ENCODE measurements around the gene PKD1. TPM values are rescaled to one million over a fixed set of nuclear protein-coding genes. Genes with fewer than 3 reads are reported as not detected.

PKD1 gene
- total RNA-seq, 1 experiment from 2014 or later, result 72.8 TPM

- no peak overlapping the region for H3K9ac ChIP-seq (ENCODE audit: low read length)
- H4K20me1 ChIP-seq (ENCODE audit: insufficient read depth, low read depth, low read length), result peaks cover 6% of the 10 kb centered on the region; the same call in 1 of the 2 replicates
- no peak overlapping the region for H3K4me3 ChIP-seq (ENCODE audit: low read length)
- H3K4me2 ChIP-seq (ENCODE audit: low read depth, low read length, poor library complexity, severe bottlenecking), result no peak overlapping the region
- H2AFZ ChIP-seq (ENCODE audit: low read length), result no peak overlapping the region
- no peaks in the 10 kb centered on the region for H3K79me2 ChIP-seq (ENCODE audit: low read length)
- peaks cover 16% of the 10 kb centered on the region for H3K4me1 ChIP-seq (ENCODE audit: low read length)
- 0 out of 2 replicates have a peak, but pooled peaks cover 4% of the 10 kb centered on the region for H3K36me3 ChIP-seq (ENCODE audit: insufficient read depth, low read length)
- no peak overlapping the region for H3K27ac ChIP-seq (ENCODE audit: low read length)
- H3K27me3 ChIP-seq (ENCODE audit: low read length), result no peaks in the 10 kb centered on the region
- no peaks in the 10 kb centered on the region for H3K9me2 ChIP-seq (replicated peaks; ENCODE audit: insufficient read depth, low read length)
- no peaks in the 10 kb centered on the region for H3K9me3 ChIP-seq (ENCODE audit: low read length)
- DNase-seq, result peak; percentile 85
These were observed 44.7 kb downstream of the PKD1 start for GRCh38 chr16:2090777-2091546.

GRCh38 chr16:2090481-2090776 lies 45.3 kb downstream of the PKD1 start:
- Histone ChIP-seq H3K27ac (ENCODE audit: low read length) (no peak overlapping the region), H3K4me3 (ENCODE audit: low read length) (no peak overlapping the region), H3K9me2 (replicated peaks; ENCODE audit: insufficient read depth, low read length) (no peaks in the 10 kb centered on the region), H2AFZ (ENCODE audit: low read length) (no peak overlapping the region), H3K79me2 (ENCODE audit: low read length) (no peaks in the 10 kb centered on the region), H3K9ac (ENCODE audit: low read length) (no peak overlapping the region), H3K36me3 (ENCODE audit: insufficient read depth, low read length) (0 out of 2 replicates have a peak, but pooled peaks cover 4% of the 10 kb centered on the region), H4K20me1 (ENCODE audit: insufficient read depth, low read depth, low read length) (peaks cover 6% of the 10 kb centered on the region; the same call in 1 of the 2 replicates), H3K4me2 (ENCODE audit: low read depth, low read length, poor library complexity, severe bottlenecking) (no peak overlapping the region), H3K9me3 (ENCODE audit: low read length) (no peaks in the 10 kb centered on the region), H3K4me1 (ENCODE audit: low read length) (peaks cover 21% of the 10 kb centered on the region), H3K27me3 (ENCODE audit: low read length) (no peaks in the 10 kb centered on the region)
- DNase-seq, result no peak

GRCh38 chr16:2089706-2090480 lies 45.8 kb downstream of the PKD1 start:
- Histone ChIP-seq H3K4me2 (ENCODE audit: low read depth, low read length, poor library complexity, severe bottlenecking) (no peak overlapping the region), H3K27ac (ENCODE audit: low read length) (no peak overlapping the region), H3K4me1 (ENCODE audit: low read length) (peaks cover 24% of the 10 kb centered on the region), H3K9ac (ENCODE audit: low read length) (no peak overlapping the region), H3K79me2 (ENCODE audit: low read length) (no peaks in the 10 kb centered on the region), H2AFZ (ENCODE audit: low read length) (no peak overlapping the region), H3K9me3 (ENCODE audit: low read length) (no peaks in the 10 kb centered on the region), H3K4me3 (ENCODE audit: low read length) (no peak overlapping the region), H3K36me3 (ENCODE audit: insufficient read depth, low read length) (0 out of 2 replicates have a peak, but pooled peaks cover 4% of the 10 kb centered on the region), H3K9me2 (replicated peaks; ENCODE audit: insufficient read depth, low read length) (no peaks in the 10 kb centered on the region), H3K27me3 (ENCODE audit: low read length) (no peaks in the 10 kb centered on the region), H4K20me1 (ENCODE audit: insufficient read depth, low read depth, low read length) (peaks cover 6% of the 10 kb centered on the region; the same call in 1 of the 2 replicates)
- no peak for DNase-seq

GRCh38 chr16:2088759-2089358 lies 46.8 kb downstream of the PKD1 start:
- H3K79me2 ChIP-seq (ENCODE audit: low read length), result no peaks in the 10 kb centered on the region
- H3K36me3 ChIP-seq (ENCODE audit: insufficient read depth, low read length), result 0 out of 2 replicates have a peak, but pooled peaks cover 4% of the 10 kb centered on the region
- H2AFZ ChIP-seq (ENCODE audit: low read length), result no peak overlapping the region
- no peak overlapping the region for H3K4me3 ChIP-seq (ENCODE audit: low read length)
- H3K9me2 ChIP-seq (replicated peaks; ENCODE audit: insufficient read depth, low read length), result no peaks in the 10 kb centered on the region
- no peak for DNase-seq
- H3K9me3 ChIP-seq (ENCODE audit: low read length), result no peaks in the 10 kb centered on the region
- H3K9ac ChIP-seq (ENCODE audit: low read length), result no peak overlapping the region
- H3K4me1 ChIP-seq (ENCODE audit: low read length), result peaks cover 24% of the 10 kb centered on the region
- peaks cover 6% of the 10 kb centered on the region; the same call in 1 of the 2 replicates for H4K20me1 ChIP-seq (ENCODE audit: insufficient read depth, low read depth, low read length)
- no peak overlapping the region for H3K27ac ChIP-seq (ENCODE audit: low read length)
- no peaks in the 10 kb centered on the region for H3K27me3 ChIP-seq (ENCODE audit: low read length)
- no peak overlapping the region for H3K4me2 ChIP-seq (ENCODE audit: low read depth, low read length, poor library complexity, severe bottlenecking)

- DNase-seq, result no peak
- Histone ChIP-seq H3K79me2 (ENCODE audit: low read length) (no peaks in the 10 kb centered on the region), H3K9me2 (replicated peaks; ENCODE audit: insufficient read depth, low read length) (no peaks in the 10 kb centered on the region), H4K20me1 (ENCODE audit: insufficient read depth, low read depth, low read length) (peaks cover 6% of the 10 kb centered on the region; the same call in 1 of the 2 replicates), H3K27ac (ENCODE audit: low read length) (no peak overlapping the region), H3K36me3 (ENCODE audit: insufficient read depth, low read length) (0 out of 2 replicates have a peak, but pooled peaks cover 4% of the 10 kb centered on the region), H3K4me2 (ENCODE audit: low read depth, low read length, poor library complexity, severe bottlenecking) (no peak overlapping the region), H2AFZ (ENCODE audit: low read length) (no peak overlapping the region), H3K27me3 (ENCODE audit: low read length) (no peaks in the 10 kb centered on the region), H3K4me1 (ENCODE audit: low read length) (peaks cover 24% of the 10 kb centered on the region), H3K9ac (ENCODE audit: low read length) (no peak overlapping the region), H3K9me3 (ENCODE audit: low read length) (no peaks in the 10 kb centered on the region), H3K4me3 (ENCODE audit: low read length) (no peak overlapping the region)
These were observed 47.7 kb downstream of the PKD1 start for GRCh38 chr16:2087748-2088631.

- H3K79me2 ChIP-seq (ENCODE audit: low read length), result no peaks in the 10 kb centered on the region
- 0 out of 2 replicates have a peak, but pooled peaks cover 4% of the 10 kb centered on the region for H3K36me3 ChIP-seq (ENCODE audit: insufficient read depth, low read length)
- peak; percentile 71 for DNase-seq
- H4K20me1 ChIP-seq (ENCODE audit: insufficient read depth, low read depth, low read length), result peaks cover 6% of the 10 kb centered on the region; the same call in 1 of the 2 replicates
- no peak overlapping the region for H3K4me3 ChIP-seq (ENCODE audit: low read length)
- no peaks in the 10 kb centered on the region for H3K9me3 ChIP-seq (ENCODE audit: low read length)
- no peak overlapping the region for H2AFZ ChIP-seq (ENCODE audit: low read length)
- H3K4me2 ChIP-seq (ENCODE audit: low read depth, low read length, poor library complexity, severe bottlenecking), result no peak overlapping the region
- H3K9me2 ChIP-seq (replicated peaks; ENCODE audit: insufficient read depth, low read length), result no peaks in the 10 kb centered on the region
- H3K27ac ChIP-seq (ENCODE audit: low read length), result no peak overlapping the region
- H3K9ac ChIP-seq (ENCODE audit: low read length), result no peak overlapping the region; the same call in 1 of the 2 replicates
- H3K27me3 ChIP-seq (ENCODE audit: low read length), result no peaks in the 10 kb centered on the region
- H3K4me1 ChIP-seq (ENCODE audit: low read length), result peaks cover 24% of the 10 kb centered on the region
These were observed 48.6 kb downstream of the PKD1 start for GRCh38 chr16:2086812-2087747.
